HG02884 (cell line): ENCODE measurements around the gene SNX27.
"Not testable (repeated sequence)": the region's sequence is repeated elsewhere in the genome, so short reads cannot be mapped to it uniquely, and the experiment has no call there.

Source experiments
- ATAC-seq: cut with Tn5 transposase; IDR thresholded peaks from one replicate; pipeline ENCODE4 v1.9.1; 2021; ENCODE audit warnings: mild to moderate bottlenecking, moderate library complexity; ENCODE audit not compliant: unreplicated experiment

Gene SNX27

GRCh38 chr1:151638074-151638775 is 26.4 kb downstream of the SNX27 start:
- no peak for ATAC-seq

GRCh38 chr1:151638812-151639211 is 27.0 kb downstream of the SNX27 start:
- ATAC-seq = no peak

GRCh38 chr1:151639466-151639865 is 27.6 kb downstream of the SNX27 start:
- no peak for ATAC-seq

DNA sequence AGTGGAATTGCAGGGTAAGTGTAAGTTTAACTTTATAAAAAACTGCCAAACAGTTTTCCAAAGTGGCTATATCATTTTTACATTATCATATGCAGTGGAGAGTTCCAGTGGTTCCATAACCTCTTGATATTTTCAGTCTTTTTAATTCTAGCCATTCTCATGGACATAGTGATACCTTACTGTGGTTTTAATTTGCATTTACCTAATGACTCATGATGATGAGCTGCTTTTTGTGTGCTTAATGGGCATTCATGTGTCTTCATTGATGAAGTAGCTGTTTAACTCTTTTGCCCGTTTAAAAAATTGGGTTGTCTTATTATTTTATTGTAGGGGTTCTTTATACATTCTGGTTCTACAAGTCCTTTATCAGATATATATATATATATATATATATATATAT is 29.4 kb downstream of the SNX27 start:
- ATAC-seq = no peak

- not testable (repeated sequence) for ATAC-seq
These were observed 31.2 kb downstream of the SNX27 start for GRCh38 chr1:151643085-151643484.

DNA sequence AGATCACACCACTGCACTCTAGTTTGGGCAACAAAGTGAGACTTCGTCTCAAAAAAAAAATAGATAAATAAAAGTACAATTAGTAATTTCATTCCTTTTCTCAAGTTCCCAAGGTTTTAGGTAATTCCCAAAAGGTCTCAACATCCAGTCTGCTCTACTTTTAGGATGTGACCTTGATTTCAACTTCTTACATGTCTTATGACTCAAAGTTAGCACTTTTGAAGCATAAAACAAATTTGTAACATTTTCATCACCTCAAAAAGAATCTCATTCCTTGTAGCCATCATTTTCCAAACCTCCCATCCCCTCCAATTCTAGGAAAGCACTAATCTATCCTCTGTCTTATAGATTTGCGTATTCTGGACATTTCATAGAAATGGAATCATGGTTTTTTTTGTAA is 32.2 kb downstream of the SNX27 start:
- no peak for ATAC-seq

- ATAC-seq = no peak
These were observed 41.5 kb downstream of the SNX27 start for GRCh38 chr1:151653397-151653796.

DNA sequence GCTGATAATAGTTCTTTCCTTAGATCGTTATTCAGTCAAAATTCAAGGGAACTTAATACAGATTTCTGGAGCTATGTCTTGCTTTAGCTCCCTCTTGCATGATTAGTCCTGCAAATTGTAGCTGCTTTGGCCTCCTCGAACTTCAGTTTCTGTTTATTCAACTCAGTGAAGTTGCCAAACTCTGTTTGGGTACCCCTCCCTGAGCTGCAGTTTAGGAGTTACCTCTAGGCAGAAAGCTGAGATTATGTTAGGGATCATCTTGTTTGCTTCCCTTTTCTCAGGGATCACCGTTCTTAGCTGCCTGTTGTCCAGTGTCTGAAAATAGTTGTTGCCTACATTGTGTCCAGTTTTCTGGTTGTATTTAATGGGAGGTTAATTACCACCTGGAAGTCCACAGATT is 43.5 kb downstream of the SNX27 start:
- no peak for ATAC-seq

- ATAC-seq = no peak
These were observed 49.9 kb downstream of the SNX27 start for GRCh38 chr1:151661751-151662150.

DNA sequence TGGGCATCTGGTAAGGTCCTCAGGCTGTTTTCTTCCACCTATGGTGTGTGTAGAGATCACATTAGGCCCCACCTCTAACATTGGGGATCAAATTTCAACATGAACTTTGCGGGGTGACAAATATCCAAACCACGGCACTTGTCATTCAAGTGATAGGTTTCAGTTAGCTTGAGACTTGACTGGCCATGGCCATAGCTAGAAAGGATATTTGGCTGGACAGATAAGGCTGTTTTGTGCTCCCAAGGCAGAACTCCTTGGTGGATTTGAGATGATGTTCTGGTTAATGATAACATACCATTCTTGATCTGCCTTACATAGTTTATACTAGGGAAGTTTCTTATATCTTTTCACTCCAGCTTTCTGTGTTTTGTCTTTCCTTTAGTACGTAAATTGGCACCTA is 56.2 kb downstream of the SNX27 start:
- no peak for ATAC-seq

GRCh38 chr1:151670036-151670675 is 58.3 kb downstream of the SNX27 start:
- not testable (repeated sequence) for ATAC-seq

DNA sequence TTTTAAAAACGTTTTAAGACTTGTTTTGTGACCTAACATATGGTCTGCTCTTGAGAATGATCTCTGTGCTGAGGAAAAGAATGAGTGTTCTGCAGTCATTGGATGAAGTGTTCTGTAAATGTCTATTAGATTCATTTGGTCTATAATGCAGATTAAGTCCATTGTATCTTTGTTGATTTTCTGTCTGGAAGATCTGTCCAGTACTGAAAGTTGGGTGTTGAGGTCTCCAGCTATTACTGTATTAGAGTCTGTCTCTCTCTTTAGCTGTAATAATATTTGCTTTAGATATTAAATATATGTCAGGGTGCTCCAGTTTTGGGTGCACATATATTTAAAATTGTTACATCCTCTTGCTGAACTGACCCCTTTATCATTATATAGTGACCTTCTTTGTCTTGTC is 61.6 kb downstream of the SNX27 start:
- no peak for ATAC-seq

DNA sequence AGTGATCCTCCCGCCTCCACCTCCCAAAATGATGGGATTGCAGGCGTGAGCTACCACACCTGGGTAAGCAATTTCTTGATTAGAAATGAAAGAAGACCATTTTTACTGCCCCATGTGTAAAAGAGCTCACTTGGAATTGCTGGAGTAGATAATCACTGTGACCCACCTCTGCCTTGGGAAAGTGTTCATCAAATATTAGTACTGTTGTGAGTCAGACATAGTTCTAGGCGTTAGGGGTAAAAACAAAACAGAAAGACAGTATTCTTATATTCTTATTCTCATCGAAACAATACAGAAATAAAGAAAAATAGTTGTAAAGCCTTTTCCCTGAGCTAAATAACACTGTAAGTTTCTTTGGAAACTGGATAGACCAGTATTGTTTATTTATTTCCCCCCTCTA is 68.5 kb downstream of the SNX27 start:
- no peak for ATAC-seq

- ATAC-seq = no peak
These were observed 69.0 kb downstream of the SNX27 start for GRCh38 chr1:151680826-151681225.

DNA sequence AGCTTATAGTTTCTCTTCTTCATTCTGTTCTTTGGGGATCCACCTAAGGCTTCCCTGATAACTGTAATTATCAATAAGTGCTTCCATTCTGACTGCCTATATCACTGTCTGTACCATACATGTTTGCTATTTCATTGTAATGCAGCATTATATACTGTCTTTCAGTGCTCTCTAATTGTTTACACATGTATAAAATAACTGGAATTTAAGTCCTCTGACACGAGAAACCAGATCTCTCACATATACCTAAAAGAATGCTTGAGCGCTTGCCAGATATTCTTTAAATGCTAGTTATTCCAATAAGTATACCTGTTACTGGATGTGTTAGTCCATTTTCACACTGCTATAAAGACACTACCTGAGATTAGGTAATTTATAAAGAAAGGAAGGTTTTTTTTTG is 70.1 kb downstream of the SNX27 start:
- no peak for ATAC-seq

- not testable (repeated sequence) for ATAC-seq
These were observed 71.1 kb downstream of the SNX27 start for GRCh38 chr1:151682901-151683300.

- ATAC-seq = no peak
These were observed 72.3 kb downstream of the SNX27 start for GRCh38 chr1:151684128-151684527.

DNA sequence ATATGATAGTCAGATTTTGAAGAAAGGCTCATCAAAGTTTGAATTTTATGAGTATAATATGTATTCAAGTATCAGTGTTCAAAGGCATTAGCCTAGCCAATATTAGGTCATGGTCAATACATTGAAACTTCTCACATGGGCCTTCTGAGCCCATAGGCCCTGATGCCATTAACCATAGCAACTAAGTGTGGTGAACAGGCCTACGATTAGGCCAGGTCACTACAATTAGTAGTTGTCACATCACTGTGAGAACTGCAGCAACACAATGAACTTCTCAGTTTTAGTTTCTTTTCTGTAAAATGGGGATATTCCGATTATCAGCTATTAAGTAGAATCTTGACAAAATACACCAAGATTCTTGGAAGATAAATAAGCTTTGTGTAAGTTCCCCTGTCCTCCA is 74.7 kb downstream of the SNX27 start:
- no peak for ATAC-seq

DNA sequence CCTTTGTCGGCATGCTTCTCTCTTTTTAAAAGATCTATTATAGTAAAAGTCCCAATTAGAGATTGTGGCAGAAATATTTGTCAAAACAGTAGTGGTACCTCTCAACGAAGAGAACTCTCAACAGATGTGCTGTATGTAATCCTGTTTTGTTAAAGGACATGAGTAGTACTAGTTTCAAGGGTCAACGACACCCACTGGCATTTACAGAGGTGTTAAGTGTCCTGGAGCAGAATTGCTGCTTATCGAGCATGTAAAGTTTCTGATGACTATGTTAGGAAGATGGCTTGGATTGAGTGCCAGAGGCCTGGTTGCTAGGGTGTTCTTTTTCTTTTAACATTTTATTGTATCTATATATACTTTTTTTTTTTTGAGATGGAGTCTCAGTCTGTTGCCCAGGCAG is 77.6 kb downstream of the SNX27 start:
- ATAC-seq = no peak

DNA sequence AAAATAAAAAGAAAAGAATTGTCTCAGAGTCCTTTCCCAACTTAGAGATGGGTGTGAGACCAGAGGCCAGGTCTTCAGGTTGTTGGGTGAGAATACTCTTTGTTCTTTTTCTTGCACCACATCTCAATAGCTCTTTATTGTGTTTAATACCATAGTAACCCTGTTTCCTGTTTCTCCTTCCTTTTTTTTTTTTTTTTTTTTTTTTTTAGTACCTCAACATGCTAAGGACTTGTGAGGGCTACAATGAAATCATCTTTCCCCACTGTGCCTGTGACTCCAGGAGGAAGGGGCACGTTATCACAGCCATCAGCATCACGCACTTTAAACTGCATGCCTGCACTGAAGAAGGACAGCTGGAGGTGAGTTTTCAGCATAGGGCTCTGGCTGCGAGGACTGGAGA is 80.4 kb downstream of the SNX27 start:
- no peak for ATAC-seq

DNA sequence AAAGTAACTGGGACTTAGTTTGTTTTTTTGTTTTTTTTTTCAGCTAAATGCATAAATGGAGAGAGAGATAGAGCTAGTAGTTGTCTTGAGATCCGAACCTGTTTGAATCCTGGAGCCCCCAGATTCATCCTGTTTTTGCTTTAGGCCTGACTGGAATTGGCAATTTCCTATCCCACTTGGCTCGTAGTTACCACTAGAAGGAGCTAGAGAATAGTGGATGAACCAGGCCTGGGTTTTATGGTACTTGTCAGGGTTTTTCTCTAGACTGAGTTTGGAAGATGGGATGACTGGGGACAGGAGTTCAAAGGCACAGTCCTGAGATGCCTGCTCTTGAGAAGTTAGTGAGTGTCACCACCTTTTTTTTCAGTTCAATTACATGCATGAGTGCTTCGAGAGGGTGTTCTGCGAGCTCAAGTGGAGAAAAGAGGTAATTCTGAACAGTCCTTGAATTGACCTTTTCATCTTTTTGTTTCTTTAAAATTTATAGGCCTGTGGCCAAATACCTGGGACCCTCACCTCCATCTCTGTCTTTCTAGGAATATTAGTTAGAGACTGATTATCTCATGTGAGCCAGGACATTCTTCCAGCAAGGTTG is 81.3 kb downstream of the SNX27 start:
- no peak for ATAC-seq

GRCh38 chr1:151701515-151701914 is 89.7 kb downstream of the SNX27 start:
- no peak for ATAC-seq
